Hepatocyte (in vitro differentiated cells): ENCODE measurements around the gene MICAL2.

ENCODE experiments used
- CTCF ChIP-seq: fragments of 200-600 bp; sonication (generic); IDR thresholded peaks from 2 replicates; pipeline ENCODE4 v1.5.1; 2016; ENCODE audit warnings: antibody characterized with exemption, mild to moderate bottlenecking; ENCODE audit not compliant: poor library complexity
- EZH2 ChIP-seq: fragments of 200-600 bp; sonication (generic); IDR thresholded peaks from 2 replicates; pipeline ENCODE4 v1.6.1; 2016; ENCODE audit warnings: antibody characterized with exemption, mild to moderate bottlenecking, borderline replicate concordance
- EZH2phosphoT487 ChIP-seq: fragments of 200-600 bp; sonication (generic); IDR thresholded peaks from one replicate; pipeline ENCODE4 v1.6.1; 2018; ENCODE audit warnings: antibody characterized with exemption, mild to moderate bottlenecking, low read depth, moderate library complexity; ENCODE audit not compliant: unreplicated experiment, severe bottlenecking

- TF ChIP-seq CTCF (no peak), EZH2 (no peak), EZH2phosphoT487 (no peak)
Observed at GRCh38 chr11:12156301-12157140, 46.1 kb downstream of the MICAL2 start.
